CD14-positive monocyte (primary cell): Measurements from ENCODE around the gene SMIM20. TPM values are rescaled to one million over a fixed set of nuclear protein-coding genes. Genes with fewer than 3 reads are reported as not detected.

Experiments used
- DNase-seq, 3 donors: peaks; one replicate each; pipeline ENCODE4 v3.0.0-alpha.2; 2011 to 2022
- H2AFZ ChIP-seq: 2 replicates; pipeline ENCODE4 v1.6.0; 2012; ENCODE audit warnings: mild to moderate bottlenecking, low read depth, low read length, inconsistent platforms; ENCODE audit not compliant: insufficient read depth, poor library complexity, severe bottlenecking
- H3K27ac ChIP-seq, 2 donors: 1 replicate in 1 of 2; 2 replicates in 1 of 2; pipeline ENCODE4 v1.5.1; 2012 to 2013; ENCODE audit warnings: low read length in 2 of 2, control low read depth in 1 of 2, inconsistent platforms in 1 of 2, low read depth in 1 of 2, mild to moderate bottlenecking in 1 of 2
- H3K27me3 ChIP-seq, 2 donors: one replicate each; pipeline versions ENCODE4 v1.6.0 to v1.6.1; 2011 to 2013; ENCODE audit warnings: low read length in 2 of 2; ENCODE audit not compliant: control insufficient read depth in 2 of 2, insufficient read depth in 2 of 2
- H3K36me3 ChIP-seq, 2 donors: replicated peaks in 1 of 2; 1 replicate in 1 of 2; 2 replicates in 1 of 2; pipeline versions ENCODE4 v1.5.1 to v1.6.1; 2012 to 2013; ENCODE audit warnings: low read length in 2 of 2, control low read depth in 1 of 2, inconsistent platforms in 1 of 2, mild to moderate bottlenecking in 1 of 2; ENCODE audit not compliant: insufficient read depth in 2 of 2, control insufficient read depth in 1 of 2
- H3K4me1 ChIP-seq, 2 donors: 1 replicate in 1 of 2; 2 replicates in 1 of 2; pipeline versions ENCODE4 v1.5.1 to v1.6.1; 2012 to 2013; ENCODE audit warnings: low read length in 2 of 2, control low read depth in 1 of 2, inconsistent platforms in 1 of 2, mild to moderate bottlenecking in 1 of 2, moderate library complexity in 1 of 2; ENCODE audit not compliant: insufficient read depth in 2 of 2, control insufficient read depth in 1 of 2
- H3K4me2 ChIP-seq: replicated peaks from 2 replicates; pipeline ENCODE3; 2012; ENCODE audit warnings: low read length, moderate library complexity, mild to moderate bottlenecking; ENCODE audit not compliant: poor library complexity, severe bottlenecking; ENCODE audit errors: extremely low read depth
- H3K4me3 ChIP-seq, 3 experiments: fragments of 200-600 bp in 1 of 3; sonication (generic) in 1 of 3; replicated peaks in 1 of 3; 1 replicate in 2 of 3; 2 replicates in 1 of 3; pipeline ENCODE4 v1.5.1; 2011 to 2013; ENCODE audit warnings: low read length in 3 of 3, mild to moderate bottlenecking in 3 of 3, control low read depth in 2 of 3, low read depth in 2 of 3, inconsistent platforms in 1 of 3, moderate library complexity in 1 of 3
- H3K79me2 ChIP-seq: 2 replicates; pipeline ENCODE4 v1.6.0; 2012; ENCODE audit warnings: mild to moderate bottlenecking, control low read depth, inconsistent platforms, low read length, moderate library complexity; ENCODE audit not compliant: insufficient read depth
- H3K9ac ChIP-seq: 2 replicates; pipeline ENCODE4 v1.6.0; 2017; ENCODE audit warnings: low read length, mild to moderate bottlenecking; ENCODE audit not compliant: insufficient read depth, poor library complexity, severe bottlenecking
- H3K9me3 ChIP-seq, 2 donors: replicated peaks in 1 of 2; 1 replicate in 1 of 2; 2 replicates in 1 of 2; pipeline versions ENCODE4 v1.5.1 to v1.6.1; 2012 to 2013; ENCODE audit warnings: low read length in 2 of 2, control low read depth in 1 of 2; ENCODE audit not compliant: control insufficient read depth in 1 of 2, insufficient read depth in 1 of 2
- H4K20me1 ChIP-seq: 2 replicates; pipeline ENCODE4 v1.6.0; 2012; ENCODE audit warnings: mild to moderate bottlenecking, low read length, control low read depth, moderate library complexity; ENCODE audit not compliant: insufficient read depth
- H3K27ac Mint-ChIP-seq, 7 donors: one replicate each; pipeline ENCODE4 v1.8.0; 2020; ENCODE audit warnings: mild to moderate bottlenecking in 7 of 7, mixed read lengths in 7 of 7, moderate library complexity in 6 of 7, inconsistent platforms in 2 of 7
- H3K27me3 Mint-ChIP-seq, 3 donors: one replicate each; pipeline ENCODE4 v1.8.0; 2021 to 2022; ENCODE audit warnings: low read depth in 3 of 3, mild to moderate bottlenecking in 3 of 3, mixed read lengths in 3 of 3, moderate library complexity in 3 of 3, inconsistent platforms in 1 of 3
- H3K36me3 Mint-ChIP-seq, 2 donors: one replicate each; pipeline ENCODE4 v1.8.0; 2020; ENCODE audit warnings: mixed read lengths in 2 of 2, inconsistent platforms in 1 of 2, mild to moderate bottlenecking in 1 of 2
- H3K4me1 Mint-ChIP-seq: one replicate; pipeline ENCODE4 v1.8.0; 2020; ENCODE audit warnings: mild to moderate bottlenecking, mixed read lengths
- H3K4me3 Mint-ChIP-seq, 2 donors: one replicate each; pipeline ENCODE4 v1.8.0; 2020; ENCODE audit warnings: mild to moderate bottlenecking in 2 of 2, mixed read lengths in 2 of 2, moderate library complexity in 1 of 2
- H3K9me3 Mint-ChIP-seq, 7 donors: one replicate each; pipeline ENCODE4 v1.8.0; 2020 to 2022; ENCODE audit warnings: mixed read lengths in 7 of 7, mild to moderate bottlenecking in 6 of 7, moderate library complexity in 6 of 7, inconsistent platforms in 2 of 7
- WGBS: methylation state at CpG from one replicate; pipeline ENCODE4 v1.1.5; 2013; ENCODE audit warnings: missing lambda C conversion rate; ENCODE audit not compliant: insufficient coverage; 5-methylcytosine and 5-hydroxymethylcytosine counted together
- intact Hi-C, 2 donors: fragments of 100-400 bp; cut with micrococcal nuclease; formaldehyde crosslinking; loops; one replicate each; pipeline versions ENCODE4 v1.15.0 to v1.15.1; 2023
- polyA plus RNA-seq, 3 donors: library from polyadenylated mRNA; depleted of rRNA in 1 of 3; unstranded in 2 of 3; stranded (reverse) in 1 of 3; fragments of 300-500 nt in 2 of 3; fragments of >200 nt in 1 of 3; fragmentation: Illumina TruSeq in 2 of 3; gene quantifications; 1 replicate in 2 of 3; 2 replicates in 1 of 3; pipeline ENCODE4 v1.2.3, GENCODE V29; 2012 to 2021
- TF ChIP-seq, protein P1 (sequence below): fragments of 200-600 bp; IDR thresholded peaks from one replicate; pipeline ENCODE4 v1.8.0; 2022; ENCODE audit warnings: antibody characterized with exemption, mild to moderate bottlenecking

Gene SMIM20
- polyA plus RNA-seq, 3 donors = 10.4 to 38.1 (median 33.7) TPM

DNA sequence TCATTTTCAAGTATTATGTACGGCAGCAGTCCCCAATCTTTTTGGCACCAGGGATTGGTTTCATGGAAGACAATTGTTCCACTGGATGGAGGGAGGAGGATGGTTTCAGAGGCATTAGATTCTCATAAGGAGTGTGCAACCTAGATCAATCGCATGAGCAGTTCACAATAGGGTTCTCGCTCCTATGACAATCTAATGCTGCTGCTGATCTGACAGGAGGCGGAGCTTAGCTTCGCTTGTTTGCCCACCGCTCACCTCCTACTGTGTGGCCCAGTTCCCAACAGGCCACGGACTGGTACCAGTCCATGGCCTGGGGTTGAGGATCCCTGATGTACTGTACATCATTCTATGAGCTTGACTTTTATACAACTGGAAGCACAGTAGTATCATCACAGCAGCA, 48.4 kb downstream of the SMIM20 start:
- Histone ChIP-seq H3K27ac (no peak overlapping the region), H3K4me1 (peaks cover 5 to 7% of the 10 kb centered on the region in 2 donors), H3K9me3 (no peaks in the 10 kb centered on the region), H3K27me3 (no peaks in the 10 kb centered on the region), H3K79me2 (no peaks in the 10 kb centered on the region), H3K9ac (no peak overlapping the region), H3K36me3 (no peaks in the 10 kb centered on the region), H3K4me2 (no peak overlapping the region), H2AFZ (no peak overlapping the region), H3K4me3 (no peak overlapping the region), H4K20me1 (no peaks in the 10 kb centered on the region)
- H3K9me3 Mint-ChIP-seq = no peaks in the 10 kb centered on the region
- H3K36me3 Mint-ChIP-seq = no peaks in the 10 kb centered on the region
- peaks cover 12% of the 10 kb centered on the region for H3K4me1 Mint-ChIP-seq
- peaks cover 3 to 8% (median 4%) of the 10 kb centered on the region in 3 donors for H3K27me3 Mint-ChIP-seq
- WGBS = 100% methylated on average over 5 of the region's 7 CpGs
- H3K4me3 Mint-ChIP-seq = no peak overlapping the region
- H3K27ac Mint-ChIP-seq = no peak overlapping the region
- intact Hi-C loops = no loop called here
- no peak for DNase-seq
- TF ChIP-seq, protein P1, sequence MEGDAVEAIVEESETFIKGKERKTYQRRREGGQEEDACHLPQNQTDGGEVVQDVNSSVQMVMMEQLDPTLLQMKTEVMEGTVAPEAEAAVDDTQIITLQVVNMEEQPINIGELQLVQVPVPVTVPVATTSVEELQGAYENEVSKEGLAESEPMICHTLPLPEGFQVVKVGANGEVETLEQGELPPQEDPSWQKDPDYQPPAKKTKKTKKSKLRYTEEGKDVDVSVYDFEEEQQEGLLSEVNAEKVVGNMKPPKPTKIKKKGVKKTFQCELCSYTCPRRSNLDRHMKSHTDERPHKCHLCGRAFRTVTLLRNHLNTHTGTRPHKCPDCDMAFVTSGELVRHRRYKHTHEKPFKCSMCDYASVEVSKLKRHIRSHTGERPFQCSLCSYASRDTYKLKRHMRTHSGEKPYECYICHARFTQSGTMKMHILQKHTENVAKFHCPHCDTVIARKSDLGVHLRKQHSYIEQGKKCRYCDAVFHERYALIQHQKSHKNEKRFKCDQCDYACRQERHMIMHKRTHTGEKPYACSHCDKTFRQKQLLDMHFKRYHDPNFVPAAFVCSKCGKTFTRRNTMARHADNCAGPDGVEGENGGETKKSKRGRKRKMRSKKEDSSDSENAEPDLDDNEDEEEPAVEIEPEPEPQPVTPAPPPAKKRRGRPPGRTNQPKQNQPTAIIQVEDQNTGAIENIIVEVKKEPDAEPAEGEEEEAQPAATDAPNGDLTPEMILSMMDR = no peak

DNA sequence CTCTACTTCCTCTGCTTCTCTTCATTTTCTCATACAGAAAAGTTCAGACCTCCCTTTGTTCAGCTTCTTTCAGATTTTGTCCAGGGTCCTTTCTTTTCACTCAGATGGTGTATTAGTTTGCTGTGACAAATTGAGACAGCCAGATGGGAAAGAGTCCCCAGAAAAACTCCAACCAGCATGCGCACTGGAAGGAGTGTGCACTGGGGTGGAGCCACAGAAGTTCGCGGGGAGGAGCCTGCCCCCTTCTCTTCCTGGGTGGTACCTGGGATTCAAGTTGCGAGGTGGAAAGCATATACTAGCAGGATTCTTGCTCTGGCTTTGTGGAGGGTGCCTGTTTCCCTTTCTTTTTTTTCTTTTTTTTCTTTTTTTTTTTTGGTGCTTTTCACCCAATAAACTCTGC, 51.6 kb downstream of the SMIM20 start:
- Mint-ChIP-seq H3K27me3 (peaks cover 2 to 7% (median 3%) of the 10 kb centered on the region in 3 donors), H3K4me1 (peaks cover 39% of the 10 kb centered on the region), H3K4me3 (no peak overlapping the region), H3K9me3 (no peaks in the 10 kb centered on the region), H3K27ac (no peak overlapping the region), H3K36me3 (no peaks in the 10 kb centered on the region)
- no peaks in the 10 kb centered on the region for H3K9me3 ChIP-seq
- TF ChIP-seq, protein P1 = no peak
- H3K27ac ChIP-seq = no peak overlapping the region
- peaks cover 31 to 34% of the 10 kb centered on the region in 2 donors for H3K4me1 ChIP-seq
- H2AFZ ChIP-seq = no peak overlapping the region
- H3K4me2 ChIP-seq = no peak overlapping the region
- 93% methylated on average over 3 of the region's 4 CpGs for WGBS
- no peak overlapping the region for H3K9ac ChIP-seq
- DNase-seq = no peak
- H3K27me3 ChIP-seq = no peaks in the 10 kb centered on the region
- H3K4me3 ChIP-seq = no peak overlapping the region
- intact Hi-C loops = no loop called here
- no peaks in the 10 kb centered on the region for H3K36me3 ChIP-seq
- no peaks in the 10 kb centered on the region for H3K79me2 ChIP-seq
- no peaks in the 10 kb centered on the region for H4K20me1 ChIP-seq
